Panc1 (cell line): ENCODE measurements around the gene TRAK1. TPM values are rescaled to one million over a fixed set of nuclear protein-coding genes. Genes with fewer than 3 reads are reported as not detected.

ENCODE experiments used
- ATAC-seq: fragments of 200-7000 bp; cut with Tn5 transposase; 2 replicates; pipeline ENCODE4 v1.9.1; 2020; ENCODE audit warnings: mild to moderate bottlenecking, moderate library complexity
- BruUV-seq: library from RNA; stranded (reverse); fragments of 400-500 nt; replicated peaks from 2 replicates; lab custom pipeline; 2021; lab: Mats Ljungman, UMichigan
- CTCF ChIA-PET: fragments of 300-600 bp; sonication (Branson Sonifier 250); formaldehyde crosslinking; loops from one replicate; lab custom pipeline; 2022; ENCODE audit warnings: antibody characterized with exemption; lab: Charles Lee
- POLR2A ChIA-PET: fragments of 300-600 bp; sonication (Branson Sonifier 250); formaldehyde crosslinking; loops from one replicate; lab custom pipeline; 2022; ENCODE audit warnings: antibody characterized with exemption; lab: Charles Lee
- DNase-seq: peaks from one replicate; pipeline ENCODE4 v3.0.0-alpha.2; 2010; ENCODE audit warnings: low read depth, low spot score
- H3K27ac ChIP-seq: 2 replicates; pipeline ENCODE4 v1.5.1; 2011; ENCODE audit warnings: mild to moderate bottlenecking, low read length, inconsistent platforms
- H3K27me3 ChIP-seq: fragments of 200-500 bp; sonication (Bioruptor generic); 2 replicates; pipeline ENCODE4 v1.6.0; 2014; ENCODE audit warnings: low read length, inconsistent platforms; ENCODE audit not compliant: control insufficient read depth, insufficient read depth
- H3K36me3 ChIP-seq: fragments of 200-500 bp; sonication (Bioruptor generic); 2 replicates; pipeline ENCODE4 v1.5.1; 2014; ENCODE audit warnings: inconsistent platforms, mild to moderate bottlenecking, low read length, moderate library complexity; ENCODE audit not compliant: control insufficient read depth, insufficient read depth
- H3K4me1 ChIP-seq: 2 replicates; pipeline ENCODE4 v1.5.1; 2011; ENCODE audit warnings: inconsistent platforms, mild to moderate bottlenecking, low read length, moderate library complexity; ENCODE audit not compliant: control insufficient read depth, insufficient read depth
- H3K4me3 ChIP-seq, 2 experiments: 2 replicates each; pipeline ENCODE4 v1.5.1; 2011 to 2012; ENCODE audit warnings: low read depth in 2 of 2, low read length in 2 of 2, mild to moderate bottlenecking in 2 of 2, inconsistent platforms in 1 of 2, moderate library complexity in 1 of 2
- H3K9me3 ChIP-seq: fragments of 200-500 bp; sonication (Bioruptor generic); 2 replicates; pipeline ENCODE4 v1.5.1; 2014; ENCODE audit warnings: low read depth, mild to moderate bottlenecking, inconsistent platforms, low read length, moderate library complexity; ENCODE audit not compliant: control insufficient read depth, insufficient read depth
- CTCF ChIP-seq: fragments of 450-650 bp; IDR thresholded peaks from 2 replicates; pipeline ENCODE4 v1.5.1; 2017; ENCODE audit warnings: mild to moderate bottlenecking
- POLR2AphosphoS5 ChIP-seq: IDR thresholded peaks from 2 replicates; pipeline ENCODE4 v1.6.1; 2012; ENCODE audit warnings: mild to moderate bottlenecking, low read depth, low read length, moderate library complexity
- REST ChIP-seq, 2 experiments: IDR thresholded peaks; 2 replicates each; pipeline ENCODE4 v1.6.1; 2011 to 2012; ENCODE audit warnings: low read depth in 2 of 2, control low read depth in 1 of 2, low read length in 1 of 2, mild to moderate bottlenecking in 1 of 2, moderate library complexity in 1 of 2; ENCODE audit not compliant: insufficient read depth in 1 of 2
- SIN3A ChIP-seq: IDR thresholded peaks from 2 replicates; pipeline ENCODE4 v1.6.1; 2012; ENCODE audit warnings: low read depth, mild to moderate bottlenecking, low read length, moderate library complexity, borderline replicate concordance; ENCODE audit not compliant: insufficient read depth
- TCF7L2 ChIP-seq: IDR thresholded peaks from 2 replicates; pipeline ENCODE4 v1.6.1; 2011; ENCODE audit warnings: mild to moderate bottlenecking, low read depth, low read length, inconsistent platforms
- in situ Hi-C: cut with HindIII; loops from 2 replicates; pipeline ENCODE4 v1.10.0; 2016; ENCODE audit warnings: low sequenced_read_pairs, low pct_unique_long_range_greater_than_20kb
- intact Hi-C: fragments of 100-400 bp; cut with micrococcal nuclease; formaldehyde crosslinking; loops from one replicate; pipeline ENCODE4 v1.10.0; 2022; ENCODE audit not compliant: unreplicated experiment
- total RNA-seq: library from RNA; stranded (reverse); gene quantifications from one replicate; pipeline ENCODE4 v1.2.1, GENCODE V29; 2021; ENCODE audit not compliant: unreplicated experiment

Gene TRAK1
- total RNA-seq, 1 experiment from 2014 or later = 38.4 TPM

GRCh38 chr3:42228796-42229195 lies 137.6 kb downstream of the TRAK1 start:
- TF ChIP-seq TCF7L2 (no peak), SIN3A (no peak), REST (IDR thresholded peaks at IDR 0.05; ENCODE audit: insufficient read depth in 1 of 2, low read depth in 2 of 2, low read length in 1 of 2) (no peak), CTCF (no peak), POLR2AphosphoS5 (no peak)
- ChIA-PET CTCF (interaction anchor here (1.0 kb wide), 1 partner anchor 316 kb away, joined by 3 read pairs; no protein-coding TSS in a partner anchor), POLR2A (no interaction called here)
- H3K4me1 ChIP-seq = no peaks in the 10 kb centered on the region
- H3K36me3 ChIP-seq = no peaks in the 10 kb centered on the region
- H3K27me3 ChIP-seq = no peaks in the 10 kb centered on the region
- intact Hi-C loops (no loop called here), in situ Hi-C loops (no loop called here)
- H3K27ac ChIP-seq = no peak overlapping the region
- no peak for DNase-seq
- no peaks in the 10 kb centered on the region for H3K9me3 ChIP-seq
- ATAC-seq = no peak
- no peak overlapping the region for H3K4me3 ChIP-seq
- no TSS peak for BruUV-seq

GRCh38 chr3:42229266-42229941 lies 138.2 kb downstream of the TRAK1 start:
- ChIA-PET POLR2A (no interaction called here), CTCF (interaction anchor here (0.6 to 1.5 kb wide), 7 partner anchors 103 to 931 kb away, joined by 3 to 13 read pairs (median 5); no protein-coding TSS in a partner anchor)
- ATAC-seq = peak; percentile 59
- H3K4me3 ChIP-seq = no peak overlapping the region
- H3K36me3 ChIP-seq = no peaks in the 10 kb centered on the region
- intact Hi-C loops = no loop called here
- no peaks in the 10 kb centered on the region for H3K27me3 ChIP-seq
- no peaks in the 10 kb centered on the region for H3K4me1 ChIP-seq
- BruUV-seq = no TSS peak
- no peak for DNase-seq
- TF ChIP-seq CTCF (no peak), REST (IDR thresholded peaks at IDR 0.05; ENCODE audit: insufficient read depth in 1 of 2, low read depth in 2 of 2, low read length in 1 of 2) (no peak), POLR2AphosphoS5 (no peak), SIN3A (no peak), TCF7L2 (no peak)
- in situ Hi-C loops = no loop called here
- H3K9me3 ChIP-seq = no peaks in the 10 kb centered on the region
- H3K27ac ChIP-seq = no peak overlapping the region
